Mesendoderm (in vitro differentiated cells): Measurements from ENCODE around the gene HOTAIR. TPM values are rescaled to one million over a fixed set of nuclear protein-coding genes. Genes with fewer than 3 reads are reported as not detected.
A peak's percentile ranks its signal among the peaks of the same experiment; 100 is the strongest.

Source experiments
- DNase-seq: peaks from one replicate; pipeline ENCODE4 v3.0.0; 2013
- H2AK5ac ChIP-seq: 2 replicates; pipeline ENCODE4 v1.6.1; 2013; ENCODE audit warnings: low read length, inconsistent platforms
- H2BK120ac ChIP-seq: 2 replicates; pipeline ENCODE4 v1.6.1; 2013; ENCODE audit warnings: low read depth, mild to moderate bottlenecking, low read length, moderate library complexity, mixed read lengths
- H2BK15ac ChIP-seq: replicated peaks from 2 replicates; pipeline ENCODE4 v1.6.1; 2013; ENCODE audit warnings: low read depth, mild to moderate bottlenecking, moderate library complexity
- H2BK5ac ChIP-seq: 2 replicates; pipeline ENCODE4 v1.6.1; 2013; ENCODE audit warnings: low read length, inconsistent platforms
- H3K18ac ChIP-seq: 2 replicates; pipeline ENCODE4 v1.6.1; 2013; ENCODE audit warnings: mild to moderate bottlenecking, low read length, mixed read lengths
- H3K23ac ChIP-seq: one replicate; pipeline ENCODE4 v1.6.1; 2013; ENCODE audit warnings: low read length
- H3K27ac ChIP-seq: 2 replicates; pipeline ENCODE4 v1.5.1; 2013; ENCODE audit warnings: low read depth, mild to moderate bottlenecking, inconsistent platforms, low read length, moderate library complexity
- H3K27me3 ChIP-seq: 2 replicates; pipeline ENCODE4 v1.6.1; 2013; ENCODE audit warnings: low read length, control low read depth, mild to moderate bottlenecking, inconsistent platforms; ENCODE audit not compliant: insufficient read depth, poor library complexity
- H3K36me3 ChIP-seq: 2 replicates; pipeline ENCODE4 v1.6.1; 2013; ENCODE audit warnings: low read length, inconsistent platforms; ENCODE audit not compliant: control insufficient read depth, insufficient read depth
- H3K4ac ChIP-seq: one replicate; pipeline ENCODE4 v1.6.1; 2013; ENCODE audit warnings: low read depth, mild to moderate bottlenecking, low read length, moderate library complexity
- H3K4me1 ChIP-seq: 2 replicates; pipeline ENCODE4 v1.6.1; 2013; ENCODE audit warnings: low read depth, low read length, inconsistent platforms; ENCODE audit not compliant: control insufficient read depth
- H3K4me2 ChIP-seq: 2 replicates; pipeline ENCODE4 v1.6.1; 2013; ENCODE audit warnings: low read length
- H3K4me3 ChIP-seq: 2 replicates; pipeline ENCODE4 v1.5.1; 2013; ENCODE audit warnings: mild to moderate bottlenecking, low read length
- H3K56ac ChIP-seq: one replicate; pipeline ENCODE4 v1.6.1; 2013; ENCODE audit warnings: low read length
- H3K79me1 ChIP-seq: 2 replicates; pipeline ENCODE4 v1.6.1; 2013; ENCODE audit warnings: low read length, inconsistent platforms
- H3K79me2 ChIP-seq: 2 replicates; pipeline ENCODE4 v1.6.1; 2013; ENCODE audit warnings: mild to moderate bottlenecking, low read length; ENCODE audit not compliant: control insufficient read depth, insufficient read depth
- H3K9ac ChIP-seq: 2 replicates; pipeline ENCODE4 v1.6.1; 2013; ENCODE audit warnings: low read length, inconsistent platforms
- H4K5ac ChIP-seq: one replicate; pipeline ENCODE4 v1.6.1; 2013; ENCODE audit warnings: low read length
- H4K8ac ChIP-seq: one replicate; pipeline ENCODE4 v1.6.1; 2013; ENCODE audit warnings: low read depth, mild to moderate bottlenecking, control low read depth, low read length, moderate library complexity
- whole genome bisulfite sequencing: extraction: QIAGEN DNeasy Blood & Tissue Kit; methylation state at CpG from one replicate; pipeline ENCODE4 v1.1.7; 2013; ENCODE audit warnings: low lambda C conversion rate, missing lambda C conversion rate; ENCODE audit not compliant: insufficient coverage; ENCODE audit errors: extremely low coverage; 5-methylcytosine and 5-hydroxymethylcytosine counted together
- polyA plus RNA-seq, 2 experiments: library from polyadenylated mRNA; stranded (reverse); fragments of 200-250 nt; gene quantifications; one replicate each; pipeline ENCODE4 v1.2.3, GENCODE V29; 2013

Gene HOTAIR
- polyA plus RNA-seq (2013, experiment 1 of 2), result not detected
- not detected for polyA plus RNA-seq (2013, experiment 2 of 2)

GRCh38 chr12:53974084-53975063, at the start of gene HOTAIR:
Gene HOTAIR, minus strand, starts transcription at chr12:53974954.
- Histone ChIP-seq H2BK5ac (no peak within 1 kb of the TSS), H2BK120ac (no peak within 1 kb of the TSS), H3K23ac (no peak within 1 kb of the TSS), H3K56ac (no peak within 1 kb of the TSS), H3K79me1 (no peaks in the 10 kb centered on the region), H3K18ac (no peak within 1 kb of the TSS), H3K27me3 (peaks cover 93% of the 10 kb centered on the region), H3K4ac (no peak within 1 kb of the TSS), H3K4me3 (no peak within 1 kb of the TSS), H3K79me2 (no peaks in the 10 kb centered on the region), H3K4me2 (peak within 1 kb of the TSS; percentile 18), H2AK5ac (no peak within 1 kb of the TSS), H3K36me3 (no peaks in the 10 kb centered on the region), H3K9ac (no peak within 1 kb of the TSS), H3K27ac (no peak within 1 kb of the TSS), H4K8ac (no peak within 1 kb of the TSS), H4K5ac (no peak within 1 kb of the TSS), H3K4me1 (no peaks in the 10 kb centered on the region), H2BK15ac (no peak within 1 kb of the TSS)
- no peak for DNase-seq
- WGBS, result no CpG with 5 or more reads among the region's 63 CpGs

GRCh38 chr12:54024127-54024526, 49.4 kb upstream of the HOTAIR start:
- DNase-seq, result no peak
- Histone ChIP-seq H2BK5ac (no peak overlapping the region), H3K4me2 (no peak overlapping the region), H4K8ac (no peak overlapping the region), H3K18ac (no peak overlapping the region), H3K79me1 (no peaks in the 10 kb centered on the region), H2BK15ac (no peak overlapping the region), H4K5ac (no peak overlapping the region), H3K9ac (no peak overlapping the region), H3K4me1 (no peaks in the 10 kb centered on the region), H2BK120ac (no peak overlapping the region), H3K23ac (no peak overlapping the region), H2AK5ac (no peak overlapping the region), H3K36me3 (no peaks in the 10 kb centered on the region), H3K79me2 (no peaks in the 10 kb centered on the region), H3K56ac (no peak overlapping the region), H3K4ac (no peak overlapping the region), H3K27me3 (peaks cover 95% of the 10 kb centered on the region), H3K27ac (no peak overlapping the region), H3K4me3 (no peak overlapping the region)
- WGBS, result no CpG with 5 or more reads among the region's 17 CpGs

GRCh38 chr12:54022960-54023884, 48.5 kb upstream of the HOTAIR start:
- no CpG with 5 or more reads among the region's 8 CpGs for WGBS
- Histone ChIP-seq H2BK15ac (no peak overlapping the region), H3K9ac (no peak overlapping the region), H3K27ac (no peak overlapping the region), H3K4me3 (no peak overlapping the region), H3K18ac (no peak overlapping the region), H3K4me1 (peaks cover 2% of the 10 kb centered on the region), H2BK5ac (no peak overlapping the region), H2AK5ac (no peak overlapping the region), H3K4ac (no peak overlapping the region), H2BK120ac (no peak overlapping the region), H4K5ac (no peak overlapping the region), H4K8ac (no peak overlapping the region), H3K4me2 (no peak overlapping the region), H3K56ac (no peak overlapping the region), H3K36me3 (no peaks in the 10 kb centered on the region), H3K23ac (no peak overlapping the region), H3K79me1 (no peaks in the 10 kb centered on the region), H3K27me3 (peaks cover 91% of the 10 kb centered on the region), H3K79me2 (no peaks in the 10 kb centered on the region)
- no peak for DNase-seq

GRCh38 chr12:54021432-54022013, 46.8 kb upstream of the HOTAIR start:
- DNase-seq, result peak; percentile 86
- Histone ChIP-seq H3K4me2 (no peak overlapping the region), H3K18ac (no peak overlapping the region), H3K27ac (no peak overlapping the region), H3K79me1 (no peaks in the 10 kb centered on the region), H3K36me3 (no peaks in the 10 kb centered on the region), H3K23ac (no peak overlapping the region), H3K9ac (no peak overlapping the region), H3K79me2 (no peaks in the 10 kb centered on the region), H3K4me1 (peaks cover 2% of the 10 kb centered on the region), H4K5ac (no peak overlapping the region), H2BK120ac (no peak overlapping the region), H2AK5ac (no peak overlapping the region), H2BK15ac (no peak overlapping the region), H2BK5ac (no peak overlapping the region), H4K8ac (no peak overlapping the region), H3K56ac (no peak overlapping the region), H3K4ac (no peak overlapping the region), H3K27me3 (peaks cover 83% of the 10 kb centered on the region), H3K4me3 (no peak overlapping the region)
- no CpG with 5 or more reads among the region's 16 CpGs for WGBS

DNA sequence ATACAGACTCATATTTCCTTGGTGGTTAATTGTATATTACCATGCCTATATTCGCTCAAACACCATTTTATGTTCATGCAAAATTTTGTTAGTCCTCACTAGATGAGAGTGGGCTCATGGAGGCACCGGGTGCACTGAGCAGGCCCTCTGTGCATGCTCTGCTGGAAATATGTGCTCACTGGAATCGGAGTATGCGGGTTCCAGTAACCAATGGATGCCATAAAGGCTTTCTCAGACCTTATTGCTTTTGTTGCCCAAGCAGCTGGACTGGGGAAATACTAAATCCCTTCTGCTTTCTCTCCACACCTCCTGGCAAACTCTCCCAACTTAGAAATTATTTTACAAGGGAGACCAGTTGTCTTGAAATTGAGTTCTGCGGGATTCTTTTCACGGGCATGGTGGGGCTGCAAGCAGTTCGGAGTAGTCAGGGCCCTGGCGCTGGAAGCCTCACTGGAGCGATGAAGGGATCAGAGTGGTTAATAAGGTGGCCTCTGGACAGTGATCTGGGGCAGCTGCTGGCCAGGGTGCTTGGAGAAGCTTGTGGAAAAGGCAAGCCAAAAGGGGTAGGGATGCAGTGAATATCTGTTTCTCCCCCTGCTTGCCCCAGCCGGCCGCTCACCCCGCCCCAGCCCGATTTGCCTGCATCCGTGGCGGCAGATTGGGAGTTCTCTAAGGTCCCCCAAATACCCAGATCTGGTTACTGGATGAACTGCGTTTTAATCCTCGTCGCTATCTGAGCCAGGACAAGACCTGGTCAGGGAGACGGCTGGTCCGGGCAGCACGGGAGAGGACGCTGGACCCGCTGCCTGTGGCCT, 46.0 kb upstream of the HOTAIR start:
- H3K79me2 ChIP-seq, result no peaks in the 10 kb centered on the region
- no peak overlapping the region for H3K4me3 ChIP-seq
- no peak overlapping the region for H2AK5ac ChIP-seq
- no peak overlapping the region for H2BK15ac ChIP-seq
- H2BK120ac ChIP-seq, result no peak overlapping the region
- H3K56ac ChIP-seq, result no peak overlapping the region
- H3K27me3 ChIP-seq, result peaks cover 82% of the 10 kb centered on the region
- no peaks in the 10 kb centered on the region for H3K79me1 ChIP-seq
- WGBS, result no CpG with 5 or more reads among the region's 23 CpGs
- H3K9ac ChIP-seq, result no peak overlapping the region
- H3K23ac ChIP-seq, result no peak overlapping the region
- H2BK5ac ChIP-seq, result no peak overlapping the region
- H4K8ac ChIP-seq, result no peak overlapping the region
- no peaks in the 10 kb centered on the region for H3K36me3 ChIP-seq
- H3K27ac ChIP-seq, result no peak overlapping the region
- peaks cover 2% of the 10 kb centered on the region for H3K4me1 ChIP-seq
- no peak for DNase-seq
- H3K4me2 ChIP-seq, result no peak overlapping the region
- no peak overlapping the region for H4K5ac ChIP-seq
- no peak overlapping the region for H3K4ac ChIP-seq
- no peak overlapping the region for H3K18ac ChIP-seq
